Fibroblast of villous mesenchyme (primary cell): ENCODE data around the gene HOXB5. TPM values are rescaled to one million over a fixed set of nuclear protein-coding genes. Genes with fewer than 3 reads are reported as not detected.

ENCODE experiments used
- DNase-seq: peaks from one replicate; pipeline ENCODE4 v3.0.0-alpha.2; 2010; ENCODE audit warnings: low read depth
- H3K4me3 ChIP-seq: 2 replicates; pipeline ENCODE4 v1.5.1; 2011; ENCODE audit warnings: low read depth, mild to moderate bottlenecking, low read length
- CTCF ChIP-seq: IDR thresholded peaks from 2 replicates; pipeline ENCODE4 v1.5.1; 2012; ENCODE audit warnings: low read depth, mild to moderate bottlenecking, low read length; ENCODE audit not compliant: insufficient read depth
- total RNA-seq: library from RNA; depleted of rRNA; stranded (reverse); fragments of >200 nt; gene quantifications from 2 replicates; pipeline ENCODE4 v1.2.3, GENCODE V29; 2012

Gene HOXB5
- total RNA-seq, 1 donor: 0.43 TPM

- no peak for TF ChIP-seq CTCF
- no peak for DNase-seq
- H3K4me3 ChIP-seq: no peak overlapping the region
Measured at GRCh38 chr17:48605409-48605919, 11.9 kb upstream of the HOXB5 start.

- DNase-seq: no peak
- H3K4me3 ChIP-seq: peak within 1 kb of the TSS; percentile 50
- TF ChIP-seq CTCF: no peak
Measured at GRCh38 chr17:48604770-48605329, 11.3 kb upstream of the HOXB5 start, which contains the start of gene HOXB6. HOXB6 (minus strand) TSS chr17:48604986; CDS start chr17:48598150, 6,836 bp downstream.

GRCh38 chr17:48603959-48604769, 10.6 kb upstream of the HOXB5 start:
- no peak for TF ChIP-seq CTCF
- DNase-seq: no peak
- peak overlapping the region; percentile 50 for H3K4me3 ChIP-seq

GRCh38 chr17:48601539-48602425, 8.2 kb upstream of the HOXB5 start:
- TF ChIP-seq CTCF: no peak
- no peak overlapping the region for H3K4me3 ChIP-seq
- DNase-seq: no peak

- TF ChIP-seq CTCF: no peak
- H3K4me3 ChIP-seq: no peak overlapping the region
- no peak for DNase-seq
Measured at GRCh38 chr17:48601207-48601538, 7.6 kb upstream of the HOXB5 start.

- no peak for TF ChIP-seq CTCF
- no peak for DNase-seq
- H3K4me3 ChIP-seq: no peak overlapping the region
Measured at GRCh38 chr17:48600244-48601098, 6.9 kb upstream of the HOXB5 start.
